Measurements from ENCODE around the gene NPAT. TPM values are rescaled to one million over a fixed set of nuclear protein-coding genes. Genes with fewer than 3 reads are reported as not detected.
"Not testable (repeated sequence)": the region's sequence is repeated elsewhere in the genome, so short reads cannot be mapped to it uniquely, and the experiment has no call there.

The NPAT gene
- total RNA-seq, 1 experiment from 2014 or later: 14.9 TPM

DNA sequence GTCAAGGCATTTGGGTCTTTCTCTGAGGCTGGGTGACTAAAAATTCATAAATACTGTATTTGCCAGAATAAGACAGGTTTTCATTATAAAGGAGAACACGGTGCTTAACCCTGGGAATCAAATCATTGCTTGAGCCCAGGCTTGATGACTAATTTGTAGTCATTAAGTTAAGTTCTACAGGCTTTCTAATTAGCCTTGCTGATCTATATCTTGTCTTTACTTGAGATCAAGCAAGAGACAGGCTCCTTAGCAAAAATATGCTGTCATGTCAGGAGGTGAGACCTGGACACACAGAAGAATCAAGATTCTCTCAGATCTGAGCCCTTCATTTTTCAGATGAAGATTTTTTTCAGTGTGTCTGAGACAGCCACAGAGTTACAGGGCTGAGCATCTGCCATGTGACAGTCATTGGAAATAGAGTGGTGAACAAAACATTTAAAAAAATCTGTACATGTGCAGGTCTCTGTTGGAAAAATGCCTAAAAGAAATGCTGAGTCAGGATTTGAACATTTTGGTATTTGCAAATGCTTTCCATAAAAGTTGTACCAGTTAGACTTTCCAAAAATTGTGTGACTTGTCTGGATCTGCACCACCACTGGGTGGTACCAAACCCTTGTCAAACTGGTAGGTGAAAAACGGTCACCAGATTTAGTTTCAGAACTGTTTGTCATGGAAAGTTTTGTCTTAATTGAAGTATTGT, 86.4 kb downstream of the NPAT start:
- Histone ChIP-seq H3K4me3 (replicated peaks in 1 of 2; ENCODE audit: low read depth in 1 of 2, low read length in 2 of 2) (no peak overlapping the region), H3K9me3 (ENCODE audit: control insufficient read depth in 1 of 2, insufficient read depth in 1 of 2, low read depth in 1 of 2, low read length in 2 of 2) (no peaks in the 10 kb centered on the region), H2AFZ (ENCODE audit: low read depth, low read length, poor library complexity, severe bottlenecking) (no peak overlapping the region), H3K79me2 (ENCODE audit: insufficient read depth, low read length) (peaks cover 11% of the 10 kb centered on the region), H3K36me3 (ENCODE audit: control insufficient read depth in 1 of 2, insufficient read depth in 2 of 2, low read length in 2 of 2) (peaks cover 15 to 26% of the 10 kb centered on the region in 2 experiments; a peak in 3 of 4 replicates), H3K27ac (ENCODE audit: low read depth, low read length) (no peak overlapping the region), H4K20me1 (ENCODE audit: insufficient read depth) (no peaks in the 10 kb centered on the region), H3K4me1 (ENCODE audit: control insufficient read depth in 1 of 2, insufficient read depth in 2 of 2, low read length in 2 of 2) (no peaks in the 10 kb centered on the region), H3K9me2 (ENCODE audit: insufficient read depth) (no peaks in the 10 kb centered on the region), H3K27me3 (ENCODE audit: insufficient read depth, low read length) (no peaks in the 10 kb centered on the region), H3K4me2 (ENCODE audit: low read length) (no peak overlapping the region), H3K9ac (ENCODE audit: low read length) (no peak overlapping the region)
- no TSS peak for BruUV-seq (replicated peaks)
- TF ChIP-seq RAD21 (IDR thresholded peaks at IDR 0.05; ENCODE audit: low read depth) (peak; percentile 40), ELF1 (IDR thresholded peaks at IDR 0.05; ENCODE audit: borderline replicate concordance, low read depth) (no peak), CBX3 (IDR thresholded peaks at IDR 0.05; ENCODE audit: low read depth) (no peak)
- TF ChIP-seq, protein P1, sequence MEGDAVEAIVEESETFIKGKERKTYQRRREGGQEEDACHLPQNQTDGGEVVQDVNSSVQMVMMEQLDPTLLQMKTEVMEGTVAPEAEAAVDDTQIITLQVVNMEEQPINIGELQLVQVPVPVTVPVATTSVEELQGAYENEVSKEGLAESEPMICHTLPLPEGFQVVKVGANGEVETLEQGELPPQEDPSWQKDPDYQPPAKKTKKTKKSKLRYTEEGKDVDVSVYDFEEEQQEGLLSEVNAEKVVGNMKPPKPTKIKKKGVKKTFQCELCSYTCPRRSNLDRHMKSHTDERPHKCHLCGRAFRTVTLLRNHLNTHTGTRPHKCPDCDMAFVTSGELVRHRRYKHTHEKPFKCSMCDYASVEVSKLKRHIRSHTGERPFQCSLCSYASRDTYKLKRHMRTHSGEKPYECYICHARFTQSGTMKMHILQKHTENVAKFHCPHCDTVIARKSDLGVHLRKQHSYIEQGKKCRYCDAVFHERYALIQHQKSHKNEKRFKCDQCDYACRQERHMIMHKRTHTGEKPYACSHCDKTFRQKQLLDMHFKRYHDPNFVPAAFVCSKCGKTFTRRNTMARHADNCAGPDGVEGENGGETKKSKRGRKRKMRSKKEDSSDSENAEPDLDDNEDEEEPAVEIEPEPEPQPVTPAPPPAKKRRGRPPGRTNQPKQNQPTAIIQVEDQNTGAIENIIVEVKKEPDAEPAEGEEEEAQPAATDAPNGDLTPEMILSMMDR (IDR thresholded peaks at IDR 0.05 in 2 of 3, conservative IDR thresholded peaks at IDR 0.05 in 1 of 3; ENCODE audit: borderline replicate concordance in 1 of 3, insufficient read depth in 1 of 3, low read depth in 2 of 3, low read length in 2 of 3): peak; percentile 13 to 35 (median 16); a peak in 2 of 6 replicates
- TF ChIP-seq, protein P2, sequence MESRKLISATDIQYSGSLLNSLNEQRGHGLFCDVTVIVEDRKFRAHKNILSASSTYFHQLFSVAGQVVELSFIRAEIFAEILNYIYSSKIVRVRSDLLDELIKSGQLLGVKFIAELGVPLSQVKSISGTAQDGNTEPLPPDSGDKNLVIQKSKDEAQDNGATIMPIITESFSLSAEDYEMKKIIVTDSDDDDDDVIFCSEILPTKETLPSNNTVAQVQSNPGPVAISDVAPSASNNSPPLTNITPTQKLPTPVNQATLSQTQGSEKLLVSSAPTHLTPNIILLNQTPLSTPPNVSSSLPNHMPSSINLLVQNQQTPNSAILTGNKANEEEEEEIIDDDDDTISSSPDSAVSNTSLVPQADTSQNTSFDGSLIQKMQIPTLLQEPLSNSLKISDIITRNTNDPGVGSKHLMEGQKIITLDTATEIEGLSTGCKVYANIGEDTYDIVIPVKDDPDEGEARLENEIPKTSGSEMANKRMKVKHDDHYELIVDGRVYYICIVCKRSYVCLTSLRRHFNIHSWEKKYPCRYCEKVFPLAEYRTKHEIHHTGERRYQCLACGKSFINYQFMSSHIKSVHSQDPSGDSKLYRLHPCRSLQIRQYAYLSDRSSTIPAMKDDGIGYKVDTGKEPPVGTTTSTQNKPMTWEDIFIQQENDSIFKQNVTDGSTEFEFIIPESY (IDR thresholded peaks at IDR 0.05; ENCODE audit: extremely low read depth, insufficient replicate concordance, low read length): no peak
- ChIA-PET POLR2A (no interaction called here), CTCF (no interaction called here), RAD21 (ENCODE audit: low non-redundant PET in 1 of 2, low total read pairs in 2 of 2, uncharacterized antibody in 2 of 2, unreplicated experiment in 2 of 2) (no interaction called here)
- intact Hi-C loops (cut with micrococcal nuclease): no loop called here
- ATAC-seq (peak; percentile 53; the same call in 1 of the 2 replicates), DNase-seq (ENCODE audit: low read depth, low spot score) (no peak)

DNA sequence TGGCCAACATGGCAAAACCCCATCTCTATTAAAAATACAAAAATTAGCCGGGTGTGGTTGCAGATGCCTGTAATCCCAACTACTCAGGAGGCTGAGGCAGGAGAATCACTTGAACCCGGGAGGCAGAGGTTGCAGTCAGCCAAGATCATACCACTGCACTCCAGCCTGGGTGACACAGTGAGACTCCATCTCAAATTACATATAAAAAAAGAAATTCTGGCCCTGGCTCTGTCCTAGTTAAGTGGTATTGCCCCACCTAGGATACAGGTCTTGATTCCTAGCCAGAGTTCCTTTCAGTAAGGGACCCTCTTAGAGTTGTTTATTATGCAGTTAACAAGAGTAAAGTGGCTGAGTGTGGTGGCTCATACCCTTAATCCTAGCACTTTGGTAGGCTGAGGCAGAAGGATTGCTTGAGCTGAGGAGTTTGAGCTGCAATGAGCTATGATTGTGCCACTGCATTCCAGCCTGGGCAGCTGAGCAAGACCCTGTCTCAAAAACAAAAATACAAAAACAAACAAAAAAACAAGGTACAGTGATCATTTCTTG, 89.4 kb downstream of the NPAT start:
- H3K4me1 ChIP-seq (ENCODE audit: control insufficient read depth in 1 of 2, insufficient read depth in 2 of 2, low read length in 2 of 2); BruUV-seq (replicated peaks); POLR2A ChIA-PET; H2AFZ ChIP-seq (ENCODE audit: low read depth, low read length, poor library complexity, severe bottlenecking); H3K9me3 ChIP-seq (ENCODE audit: control insufficient read depth in 1 of 2, insufficient read depth in 1 of 2, low read depth in 1 of 2, low read length in 2 of 2); ATAC-seq; H3K27me3 ChIP-seq (ENCODE audit: insufficient read depth, low read length); intact Hi-C loops (cut with micrococcal nuclease); RAD21 ChIA-PET (ENCODE audit: low non-redundant PET in 1 of 2, low total read pairs in 2 of 2, uncharacterized antibody in 2 of 2, unreplicated experiment in 2 of 2); CTCF ChIA-PET; H4K20me1 ChIP-seq (ENCODE audit: insufficient read depth); H3K9ac ChIP-seq (ENCODE audit: low read length); DNase-seq (ENCODE audit: low read depth, low spot score); H3K4me2 ChIP-seq (ENCODE audit: low read length); H3K9me2 ChIP-seq (ENCODE audit: insufficient read depth); H3K4me3 ChIP-seq (replicated peaks in 1 of 2; ENCODE audit: low read depth in 1 of 2, low read length in 2 of 2); H3K27ac ChIP-seq (ENCODE audit: low read depth, low read length): not testable (repeated sequence)
- H3K79me2 ChIP-seq (ENCODE audit: insufficient read depth, low read length): peaks cover 33% of the 10 kb centered on the region
- H3K36me3 ChIP-seq (ENCODE audit: control insufficient read depth in 1 of 2, insufficient read depth in 2 of 2, low read length in 2 of 2): peaks cover 7 to 15% of the 10 kb centered on the region in 2 experiments; a peak in 2 of 4 replicates
